Measurements from ENCODE around the gene ZNF593. TPM values are rescaled to one million over a fixed set of nuclear protein-coding genes. Genes with fewer than 3 reads are reported as not detected.

ZNF593 gene
- total RNA-seq, 1 donor from 2014 or later, result 18.7 TPM

DNA sequence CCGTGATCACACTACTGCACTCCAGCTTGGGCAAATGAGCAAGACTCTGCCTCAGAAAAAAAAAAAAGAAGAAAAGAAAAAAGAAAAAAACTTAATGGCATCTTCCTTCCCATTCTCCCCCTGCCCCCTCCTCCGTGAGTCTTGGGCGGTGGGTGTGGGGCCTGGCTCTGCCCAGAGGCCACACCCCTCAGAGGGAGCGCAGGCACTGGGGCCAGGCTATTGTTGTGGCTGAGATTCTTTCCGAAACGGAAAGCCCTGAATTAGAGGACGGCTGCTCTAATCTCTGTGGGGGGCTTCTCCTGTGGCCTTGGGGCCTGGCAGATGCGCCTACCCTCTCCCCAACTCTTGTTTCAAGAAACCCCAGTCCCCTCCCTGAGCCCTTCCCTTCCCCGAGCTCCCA lies 15.0 kb upstream of the ZNF593 start:
- Histone ChIP-seq H3K36me3 (no peaks in the 10 kb centered on the region), H3K27ac (no peak overlapping the region), H3K27me3 (peaks cover 7% of the 10 kb centered on the region), H3K4me1 (no peaks in the 10 kb centered on the region), H3K9me3 (no peaks in the 10 kb centered on the region), H3K4me3 (no peak overlapping the region)
- DNase-seq (ENCODE audit: extremely low spot score in 2 of 2), result no peak
- intact Hi-C loops (cut with DNase I), result no loop called here
- TF ChIP-seq POLR2A (IDR thresholded peaks at IDR 0.05), result no peak
- TF ChIP-seq POLR2AphosphoS5 (IDR thresholded peaks at IDR 0.05; ENCODE audit: insufficient read depth in 1 of 2, low read depth in 1 of 2), result no peak

DNA sequence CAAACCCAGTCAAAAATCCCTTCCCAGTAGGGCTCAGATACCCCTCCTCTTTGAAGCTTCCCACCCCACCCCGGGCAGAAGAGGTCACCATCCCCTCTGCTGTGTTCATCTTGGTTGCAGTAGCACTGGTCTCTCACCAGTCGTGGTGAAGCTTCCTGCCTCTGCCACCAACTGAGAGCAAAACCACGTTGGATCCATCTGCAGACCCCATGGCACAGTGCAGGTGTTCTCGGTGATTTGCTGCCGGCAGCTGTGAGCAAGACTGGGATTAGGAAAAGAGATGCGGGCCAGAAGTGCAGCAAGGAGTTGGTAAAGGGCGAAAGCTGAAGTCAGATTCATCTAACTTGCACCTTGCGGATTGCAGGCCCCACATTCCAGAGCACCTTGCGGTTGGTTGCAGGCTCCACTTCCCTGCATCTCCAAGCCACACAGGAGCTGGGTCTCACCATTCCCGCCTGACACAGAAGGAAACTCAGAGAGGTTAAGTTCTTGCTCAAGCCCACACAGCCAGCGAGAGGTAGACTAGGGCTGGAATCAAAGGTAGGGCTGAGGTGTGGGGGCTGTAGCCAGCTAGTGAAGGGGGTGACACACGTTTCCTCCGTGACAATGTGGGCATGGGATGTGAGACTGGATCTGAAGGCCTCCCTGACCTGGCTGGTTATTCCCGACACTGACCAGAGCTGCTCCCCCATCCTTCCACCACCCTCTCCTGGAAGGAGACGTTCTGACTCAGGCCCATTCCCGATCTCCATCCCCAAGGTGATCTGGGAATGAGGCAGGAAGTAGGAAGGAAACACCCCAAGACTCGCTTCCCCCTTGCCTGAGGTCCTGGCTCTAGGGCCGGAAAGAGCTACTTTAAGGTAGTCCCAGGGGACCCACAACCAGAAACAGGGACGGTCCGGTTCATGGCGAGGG lies 14.1 kb upstream of the ZNF593 start:
- Histone ChIP-seq H3K4me1 (no peaks in the 10 kb centered on the region), H3K9me3 (no peaks in the 10 kb centered on the region), H3K27ac (no peak overlapping the region), H3K4me3 (peak overlapping the region; percentile 26 to 31), H3K27me3 (peaks cover 7% of the 10 kb centered on the region), H3K36me3 (no peaks in the 10 kb centered on the region)
- no peak for DNase-seq (ENCODE audit: extremely low spot score in 2 of 2)
- TF ChIP-seq POLR2AphosphoS5 (IDR thresholded peaks at IDR 0.05; ENCODE audit: insufficient read depth in 1 of 2, low read depth in 1 of 2), result no peak
- TF ChIP-seq, protein P1, sequence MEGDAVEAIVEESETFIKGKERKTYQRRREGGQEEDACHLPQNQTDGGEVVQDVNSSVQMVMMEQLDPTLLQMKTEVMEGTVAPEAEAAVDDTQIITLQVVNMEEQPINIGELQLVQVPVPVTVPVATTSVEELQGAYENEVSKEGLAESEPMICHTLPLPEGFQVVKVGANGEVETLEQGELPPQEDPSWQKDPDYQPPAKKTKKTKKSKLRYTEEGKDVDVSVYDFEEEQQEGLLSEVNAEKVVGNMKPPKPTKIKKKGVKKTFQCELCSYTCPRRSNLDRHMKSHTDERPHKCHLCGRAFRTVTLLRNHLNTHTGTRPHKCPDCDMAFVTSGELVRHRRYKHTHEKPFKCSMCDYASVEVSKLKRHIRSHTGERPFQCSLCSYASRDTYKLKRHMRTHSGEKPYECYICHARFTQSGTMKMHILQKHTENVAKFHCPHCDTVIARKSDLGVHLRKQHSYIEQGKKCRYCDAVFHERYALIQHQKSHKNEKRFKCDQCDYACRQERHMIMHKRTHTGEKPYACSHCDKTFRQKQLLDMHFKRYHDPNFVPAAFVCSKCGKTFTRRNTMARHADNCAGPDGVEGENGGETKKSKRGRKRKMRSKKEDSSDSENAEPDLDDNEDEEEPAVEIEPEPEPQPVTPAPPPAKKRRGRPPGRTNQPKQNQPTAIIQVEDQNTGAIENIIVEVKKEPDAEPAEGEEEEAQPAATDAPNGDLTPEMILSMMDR (IDR thresholded peaks at IDR 0.05), result no peak
- TF ChIP-seq POLR2A (IDR thresholded peaks at IDR 0.05), result no peak
- intact Hi-C loops (cut with DNase I), result no loop called here

DNA sequence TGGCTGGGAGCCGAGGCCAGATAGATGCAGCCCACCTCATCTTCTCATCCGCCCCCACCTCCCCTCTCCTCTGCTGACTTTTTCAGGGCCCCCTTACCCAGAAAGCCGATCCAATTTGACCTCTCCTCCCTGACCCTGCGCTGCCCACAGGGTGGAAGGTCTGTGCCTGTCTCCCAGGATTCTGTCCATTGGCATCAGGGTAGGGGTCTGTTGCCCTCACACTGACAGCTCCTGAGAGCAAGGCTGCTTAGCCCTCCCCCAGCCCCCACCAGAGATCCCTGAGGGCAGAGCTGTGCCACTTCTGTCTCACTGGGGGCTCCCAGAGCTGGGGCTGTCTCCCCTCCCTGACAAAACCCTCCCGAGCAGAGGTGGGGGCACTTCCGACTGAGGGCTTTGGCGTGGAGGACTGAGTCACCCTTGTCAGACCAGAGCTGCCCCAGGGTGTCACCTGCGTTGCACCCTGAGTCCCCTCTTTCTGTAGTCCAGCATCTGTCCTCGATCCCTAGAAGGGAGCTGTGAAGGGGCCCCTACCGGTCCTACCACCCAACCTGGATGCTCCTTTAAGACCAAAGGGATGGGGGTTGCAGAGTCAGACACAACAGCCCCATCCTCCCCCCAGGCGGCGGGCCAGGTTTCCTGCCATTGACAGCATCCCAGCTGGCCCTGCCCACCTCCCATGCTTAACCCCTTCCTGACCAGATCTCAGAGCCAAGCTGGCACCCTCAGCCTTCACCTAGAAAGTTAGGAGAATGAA lies 13.2 kb upstream of the ZNF593 start:
- TF ChIP-seq POLR2A (IDR thresholded peaks at IDR 0.05) (no peak), POLR2AphosphoS5 (IDR thresholded peaks at IDR 0.05; ENCODE audit: insufficient read depth in 1 of 2, low read depth in 1 of 2) (no peak)
- TF ChIP-seq, protein P1 (IDR thresholded peaks at IDR 0.05), result no peak
- peaks cover 7% of the 10 kb centered on the region for H3K4me1 ChIP-seq
- no peaks in the 10 kb centered on the region for H3K9me3 ChIP-seq
- no peak for DNase-seq (ENCODE audit: extremely low spot score in 2 of 2)
- H3K36me3 ChIP-seq, result no peaks in the 10 kb centered on the region
- H3K27me3 ChIP-seq, result peaks cover 7% of the 10 kb centered on the region
- no peak overlapping the region for H3K27ac ChIP-seq
- H3K4me3 ChIP-seq, result peak overlapping the region; percentile 26 to 31
- intact Hi-C loops (cut with DNase I), result no loop called here

DNA sequence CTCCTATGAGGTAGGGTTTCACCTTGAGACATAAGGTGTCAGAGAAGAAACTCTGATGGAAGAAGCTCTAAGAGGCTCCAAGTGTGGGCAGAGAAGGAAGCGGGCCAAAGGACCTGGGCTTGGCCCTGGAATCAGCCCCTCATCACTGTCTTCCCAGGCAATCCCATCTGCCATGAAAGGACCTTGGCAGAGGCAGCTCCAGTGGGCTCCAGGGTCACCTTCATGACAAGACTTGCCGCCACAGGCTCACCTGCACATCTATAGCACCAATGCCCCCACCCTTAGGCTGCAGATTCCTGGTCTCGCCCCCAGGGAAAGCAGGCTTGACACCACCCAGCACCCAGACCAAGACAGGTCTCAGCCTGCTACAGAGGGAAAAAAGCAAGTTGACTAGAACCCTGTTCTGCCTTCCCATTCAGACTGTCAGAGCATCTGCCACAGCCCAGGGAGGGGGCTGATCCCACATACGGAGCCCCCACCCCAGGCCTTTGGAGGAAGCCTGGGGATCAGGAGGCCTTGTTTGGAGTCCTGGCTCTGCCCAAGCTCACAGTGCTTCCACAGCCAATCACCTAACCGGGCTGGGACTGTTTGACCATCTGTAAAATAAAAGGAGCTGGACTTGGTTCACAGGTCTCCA lies 11.3 kb upstream of the ZNF593 start:
- no peaks in the 10 kb centered on the region for H3K9me3 ChIP-seq
- H3K4me1 ChIP-seq, result peaks cover 9% of the 10 kb centered on the region
- H3K36me3 ChIP-seq, result no peaks in the 10 kb centered on the region
- intact Hi-C loops (cut with DNase I), result no loop called here
- DNase-seq (ENCODE audit: extremely low spot score in 2 of 2), result no peak
- peak overlapping the region in 1 of 2 donors; percentile 19 for H3K4me3 ChIP-seq
- no peak for TF ChIP-seq POLR2AphosphoS5 (IDR thresholded peaks at IDR 0.05; ENCODE audit: insufficient read depth in 1 of 2, low read depth in 1 of 2)
- TF ChIP-seq, protein P1 (IDR thresholded peaks at IDR 0.05), result no peak
- TF ChIP-seq POLR2A (IDR thresholded peaks at IDR 0.05), result no peak
- H3K27me3 ChIP-seq, result peaks cover 7% of the 10 kb centered on the region
- no peak overlapping the region for H3K27ac ChIP-seq

Data from vagina (tissue), 2 donors.